HG03280 (cell line): ENCODE data around the gene SCUBE3.

ENCODE experiments used
- ATAC-seq: cut with Tn5 transposase; IDR thresholded peaks from one replicate; pipeline ENCODE4 v1.9.1; 2021; ENCODE audit warnings: mild to moderate bottlenecking, moderate library complexity; ENCODE audit not compliant: unreplicated experiment

SCUBE3 gene

GRCh38 chr6:35264550-35265274 is 51.0 kb downstream of the SCUBE3 start:
- ATAC-seq, result no peak

- ATAC-seq, result no peak
Measured at GRCh38 chr6:35265523-35265922, 51.8 kb downstream of the SCUBE3 start.

GRCh38 chr6:35267446-35267845 is 53.7 kb downstream of the SCUBE3 start:
- no peak for ATAC-seq

GRCh38 chr6:35267897-35268296 is 54.1 kb downstream of the SCUBE3 start:
- ATAC-seq, result no peak

GRCh38 chr6:35272005-35272404 is 58.2 kb downstream of the SCUBE3 start:
- no peak for ATAC-seq

GRCh38 chr6:35273822-35274559 is 60.2 kb downstream of the SCUBE3 start:
- no peak for ATAC-seq

- no peak for ATAC-seq
Measured at GRCh38 chr6:35275744-35276260, 62.0 kb downstream of the SCUBE3 start.

- no peak for ATAC-seq
Measured at GRCh38 chr6:35278708-35279107, 65.0 kb downstream of the SCUBE3 start.

GRCh38 chr6:35280903-35281302 is 67.1 kb downstream of the SCUBE3 start:
- no peak for ATAC-seq

GRCh38 chr6:35282472-35282871 is 68.7 kb downstream of the SCUBE3 start:
- no peak for ATAC-seq

GRCh38 chr6:35283361-35283760 is 69.6 kb downstream of the SCUBE3 start:
- no peak for ATAC-seq

- ATAC-seq, result no peak
Measured at GRCh38 chr6:35287671-35288396, 74.1 kb downstream of the SCUBE3 start.

- ATAC-seq, result no peak
Measured at GRCh38 chr6:35288834-35289233, 75.1 kb downstream of the SCUBE3 start.

- ATAC-seq, result no peak
Measured at GRCh38 chr6:35291491-35291890, 77.7 kb downstream of the SCUBE3 start.

GRCh38 chr6:35292494-35292893 is 78.7 kb downstream of the SCUBE3 start:
- ATAC-seq, result no peak

GRCh38 chr6:35293681-35294080 is 79.9 kb downstream of the SCUBE3 start:
- ATAC-seq, result no peak

GRCh38 chr6:35294308-35294945 is 80.7 kb downstream of the SCUBE3 start:
- ATAC-seq, result no peak

- no peak for ATAC-seq
Measured at GRCh38 chr6:35295036-35295435, 81.3 kb downstream of the SCUBE3 start.

GRCh38 chr6:35295521-35296315 is 82.0 kb downstream of the SCUBE3 start:
- ATAC-seq, result no peak

- no peak for ATAC-seq
Measured at GRCh38 chr6:35296931-35297600, 83.3 kb downstream of the SCUBE3 start.
